ENCODE data around the gene RHBDD1.

RHBDD1 gene

GRCh38 chr2:227031379-227031778, 195.5 kb downstream of the RHBDD1 start:
- DNase-seq (ENCODE audit: low read depth in 2 of 2) = no peak

GRCh38 chr2:227033471-227034148, 197.8 kb downstream of the RHBDD1 start:
- DNase-seq (ENCODE audit: low read depth in 2 of 2) = no peak

GRCh38 chr2:227035711-227036367, 200.0 kb downstream of the RHBDD1 start:
- no peak for DNase-seq (ENCODE audit: low read depth in 2 of 2)

GRCh38 chr2:227036527-227036926, 200.7 kb downstream of the RHBDD1 start:
- no peak for DNase-seq (ENCODE audit: low read depth in 2 of 2)

GRCh38 chr2:227038550-227039189, 202.8 kb downstream of the RHBDD1 start:
- no peak for DNase-seq (ENCODE audit: low read depth in 2 of 2)

- no peak for DNase-seq (ENCODE audit: low read depth in 2 of 2)
Observed at GRCh38 chr2:227043981-227044380, 208.1 kb downstream of the RHBDD1 start.

Data from stimulated activated CD4-positive, alpha-beta T cell treated with anti-CD3 and anti-CD28 coated beads, Interleukin-1b, Interleukin-23, amount 100 ng/mL, for 1 hour (primary cell).